ENCODE data around the gene GLIPR1L2. TPM values are rescaled to one million over a fixed set of nuclear protein-coding genes. Genes with fewer than 3 reads are reported as not detected.
A peak's percentile ranks its signal among the peaks of the same experiment; 100 is the strongest.
"Not testable (repeated sequence)": the region's sequence is repeated elsewhere in the genome, so short reads cannot be mapped to it uniquely, and the experiment has no call there.

The GLIPR1L2 gene
- total RNA-seq (2014; rRNA removed; shearing (Covaris generic)), result not detected in 2 replicates
- not detected in 2 replicates for polyA plus RNA-seq (2015; cell fraction: cytosol; rRNA removed)
- polyA plus RNA-seq (2015; cell fraction: nucleus; rRNA removed), result not detected in 2 replicates

DNA sequence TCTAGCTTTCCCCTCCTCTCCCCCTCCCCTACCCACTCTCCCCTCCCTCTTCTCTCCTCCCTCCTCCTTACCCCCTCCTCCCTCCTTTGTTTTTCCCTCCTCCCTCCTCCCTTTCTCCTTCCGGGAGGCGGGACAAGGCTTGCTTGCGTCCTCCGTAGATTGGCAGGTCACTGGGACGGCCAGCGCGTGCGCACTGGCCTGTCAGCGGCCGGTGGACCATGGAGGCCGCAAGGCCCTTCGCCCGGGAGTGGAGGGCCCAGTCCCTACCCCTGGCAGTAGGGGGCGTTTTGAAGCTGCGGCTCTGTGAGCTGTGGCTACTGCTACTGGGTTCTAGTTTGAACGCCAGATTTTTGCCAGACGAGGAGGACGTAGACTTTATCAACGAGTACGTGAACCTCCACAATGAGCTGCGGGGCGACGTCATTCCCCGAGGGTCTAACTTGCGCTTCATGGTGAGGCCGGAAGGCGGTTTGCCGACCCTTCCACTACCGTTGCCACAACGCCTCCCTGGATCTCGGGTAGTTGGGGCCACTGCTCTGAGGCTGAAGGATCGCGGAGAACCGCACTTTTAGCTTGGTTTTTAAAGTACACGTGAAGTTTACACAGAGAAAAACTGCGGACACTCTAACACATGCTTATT is at the start of gene GLIPR1L2:
TSS of gene GLIPR1L2 (plus strand) at position 191 of the 640 bp plus-strand sequence. CDS start at position 219, 28 bp downstream.
- in situ Hi-C loops (cut with HindIII; ENCODE audit: low pct_unique_long_range_greater_than_20kb, low sequenced_read_pairs), result no loop called here
- DNase-seq (ENCODE audit: low read depth, low spot score), result peak; percentile 91

- DNase-seq (ENCODE audit: low read depth, low spot score), result no peak
- in situ Hi-C loops (cut with HindIII; ENCODE audit: low pct_unique_long_range_greater_than_20kb, low sequenced_read_pairs), result no loop called here
Measured at GRCh38 chr12:75341873-75342272, 49.0 kb upstream of the GLIPR1L2 start.

DNA sequence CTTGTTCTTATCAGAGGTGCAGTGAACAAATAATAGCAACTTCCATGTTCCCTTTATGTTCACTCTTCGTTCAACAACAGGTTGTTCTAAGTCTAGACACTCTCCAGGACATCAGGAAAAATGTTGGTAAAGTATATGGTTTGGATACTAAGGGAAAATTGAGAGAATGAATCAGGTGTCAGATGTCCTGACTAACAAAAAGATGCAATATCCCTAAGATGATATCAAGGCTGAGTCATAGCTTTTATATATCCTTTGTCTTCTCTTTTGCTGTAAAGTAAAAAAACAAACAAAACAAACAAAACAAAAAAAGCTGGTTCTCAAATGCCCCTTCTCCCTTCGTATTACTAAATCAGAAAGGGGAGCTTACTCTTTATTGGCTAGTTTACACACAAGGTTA is 45.4 kb upstream of the GLIPR1L2 start:
- no peak for DNase-seq (ENCODE audit: low read depth, low spot score)
- in situ Hi-C loops (cut with HindIII; ENCODE audit: low pct_unique_long_range_greater_than_20kb, low sequenced_read_pairs), result no loop called here

- DNase-seq (ENCODE audit: low read depth, low spot score); in situ Hi-C loops (cut with HindIII; ENCODE audit: low pct_unique_long_range_greater_than_20kb, low sequenced_read_pairs): not testable (repeated sequence)
Measured at GRCh38 chr12:75346215-75346614, 44.7 kb upstream of the GLIPR1L2 start.

DNA sequence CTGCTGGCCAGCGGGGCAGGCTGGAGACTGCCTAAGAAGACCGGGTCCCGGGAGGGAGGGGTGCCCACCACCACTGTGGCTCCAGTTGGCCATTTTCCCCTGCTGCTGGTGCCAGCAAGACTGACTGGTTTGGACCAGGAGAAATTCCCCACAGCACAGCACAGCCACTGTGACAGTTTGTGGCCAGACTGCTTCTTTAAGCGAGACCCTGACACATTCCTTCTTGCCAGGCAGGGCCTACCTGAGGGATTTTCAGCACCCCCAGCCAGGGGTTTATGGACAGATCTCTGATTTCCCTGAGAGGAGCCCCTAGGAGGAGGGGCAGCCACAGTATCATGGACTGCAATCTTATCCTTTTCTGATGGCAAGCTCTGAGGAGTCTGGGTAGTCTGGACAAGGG is 40.9 kb upstream of the GLIPR1L2 start:
- in situ Hi-C loops (cut with HindIII; ENCODE audit: low pct_unique_long_range_greater_than_20kb, low sequenced_read_pairs), result no loop called here
- no peak for DNase-seq (ENCODE audit: low read depth, low spot score)

DNA sequence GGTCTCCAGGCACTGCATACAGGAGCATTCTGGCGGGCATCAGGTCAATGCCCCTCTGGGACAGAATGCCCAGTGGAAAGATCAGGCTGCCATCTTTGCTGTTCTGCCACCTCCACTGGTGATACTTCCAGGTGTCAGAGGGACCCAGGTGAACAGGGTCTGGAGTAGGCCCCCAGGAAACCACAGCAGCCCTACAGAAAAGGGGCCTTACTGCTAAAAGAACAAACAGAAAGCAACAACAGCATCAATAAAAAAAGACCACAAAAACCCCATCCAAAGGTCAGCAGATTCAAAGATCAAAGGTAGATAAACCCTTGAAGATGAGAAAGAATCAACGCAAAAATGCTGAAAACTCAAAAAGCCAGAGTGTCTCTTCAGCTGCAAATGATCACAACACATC is 40.5 kb upstream of the GLIPR1L2 start:
- in situ Hi-C loops (cut with HindIII; ENCODE audit: low pct_unique_long_range_greater_than_20kb, low sequenced_read_pairs), result no loop called here
- no peak for DNase-seq (ENCODE audit: low read depth, low spot score)

- DNase-seq (ENCODE audit: low read depth, low spot score), result no peak
- in situ Hi-C loops (cut with HindIII; ENCODE audit: low pct_unique_long_range_greater_than_20kb, low sequenced_read_pairs), result no loop called here
Measured at GRCh38 chr12:75354011-75354410, 36.9 kb upstream of the GLIPR1L2 start.

- in situ Hi-C loops (cut with HindIII; ENCODE audit: low pct_unique_long_range_greater_than_20kb, low sequenced_read_pairs), result no loop called here
- DNase-seq (ENCODE audit: low read depth, low spot score), result no peak
Measured at GRCh38 chr12:75360920-75361319, 30.0 kb upstream of the GLIPR1L2 start.

- no peak for DNase-seq (ENCODE audit: low read depth, low spot score)
- in situ Hi-C loops (cut with HindIII; ENCODE audit: low pct_unique_long_range_greater_than_20kb, low sequenced_read_pairs), result no loop called here
Measured at GRCh38 chr12:75361408-75361807, 29.5 kb upstream of the GLIPR1L2 start.

GRCh38 chr12:75364919-75365318 is 26.0 kb upstream of the GLIPR1L2 start:
- DNase-seq (ENCODE audit: low read depth, low spot score), result no peak
- in situ Hi-C loops (cut with HindIII; ENCODE audit: low pct_unique_long_range_greater_than_20kb, low sequenced_read_pairs), result no loop called here

- DNase-seq (ENCODE audit: low read depth, low spot score), result no peak
Measured at GRCh38 chr12:75366629-75367028, 24.3 kb upstream of the GLIPR1L2 start.

DNA sequence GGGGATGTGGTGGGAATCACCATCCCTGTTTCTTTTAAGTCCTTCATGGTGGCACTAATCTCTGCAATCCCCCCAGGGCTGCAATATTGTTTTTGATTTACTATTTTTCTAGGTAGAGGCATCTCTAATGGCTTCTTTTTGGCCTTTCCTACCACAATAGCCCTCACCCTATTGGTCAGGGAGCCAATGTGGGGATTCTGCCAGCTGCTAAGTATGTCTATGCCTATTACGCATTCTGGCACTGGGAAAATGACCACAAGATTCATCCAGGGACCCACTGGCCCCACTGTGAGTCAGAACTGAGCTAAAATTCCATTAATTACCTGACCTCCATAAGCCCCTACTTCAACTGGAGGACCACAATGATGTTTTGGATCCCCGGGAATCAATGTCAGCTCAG is 15.9 kb upstream of the GLIPR1L2 start:
- DNase-seq (ENCODE audit: low read depth, low spot score), result no peak
- in situ Hi-C loops (cut with HindIII; ENCODE audit: low pct_unique_long_range_greater_than_20kb, low sequenced_read_pairs), result no loop called here

More at GRCh38 chr12:75366629-75367028, 24.3 kb upstream of the GLIPR1L2 start:
- in situ Hi-C loops (cut with HindIII; ENCODE audit: low pct_unique_long_range_greater_than_20kb, low sequenced_read_pairs), result no loop called here

GRCh38 chr12:75378354-75378753 is 12.5 kb upstream of the GLIPR1L2 start:
- in situ Hi-C loops (cut with HindIII; ENCODE audit: low pct_unique_long_range_greater_than_20kb, low sequenced_read_pairs), result no loop called here
- no peak for DNase-seq (ENCODE audit: low read depth, low spot score)

GRCh38 chr12:75389061-75389460 is 1.8 kb upstream of the GLIPR1L2 start:
- DNase-seq (ENCODE audit: low read depth, low spot score), result no peak
- in situ Hi-C loops (cut with HindIII; ENCODE audit: low pct_unique_long_range_greater_than_20kb, low sequenced_read_pairs), result no loop called here

DNA sequence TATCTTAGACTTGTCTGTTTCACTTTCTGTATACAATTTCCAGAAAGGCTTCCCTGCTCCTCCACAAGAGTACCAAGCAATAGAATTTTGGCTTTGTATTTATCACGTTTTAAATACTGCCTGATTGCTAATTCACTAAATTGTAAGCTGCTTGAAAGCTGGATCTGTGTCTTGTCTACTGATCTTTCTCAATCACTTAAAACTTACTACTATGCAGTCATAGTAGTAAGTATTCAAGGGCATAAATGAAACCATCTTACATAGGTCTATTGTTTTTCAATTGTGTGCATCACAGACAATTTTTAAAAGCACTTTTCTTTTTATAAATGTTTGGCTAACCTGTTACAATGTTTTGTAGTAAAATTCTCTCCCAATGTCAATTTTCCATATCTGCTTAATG is 1.2 kb upstream of the GLIPR1L2 start:
- in situ Hi-C loops (cut with HindIII; ENCODE audit: low pct_unique_long_range_greater_than_20kb, low sequenced_read_pairs), result no loop called here
- no peak for DNase-seq (ENCODE audit: low read depth, low spot score)

GRCh38 chr12:75390156-75390898 is 562 bp upstream of the GLIPR1L2 start:
- in situ Hi-C loops (cut with HindIII; ENCODE audit: low pct_unique_long_range_greater_than_20kb, low sequenced_read_pairs), result no loop called here
- DNase-seq (ENCODE audit: low read depth, low spot score), result no peak

GRCh38 chr12:75404231-75404630 is 13.3 kb downstream of the GLIPR1L2 start:
- in situ Hi-C loops (cut with HindIII; ENCODE audit: low pct_unique_long_range_greater_than_20kb, low sequenced_read_pairs), result no loop called here
- no peak for DNase-seq (ENCODE audit: low read depth, low spot score)

- no peak for DNase-seq (ENCODE audit: low read depth, low spot score)
- in situ Hi-C loops (cut with HindIII; ENCODE audit: low pct_unique_long_range_greater_than_20kb, low sequenced_read_pairs), result no loop called here
Measured at GRCh38 chr12:75407683-75408082, 16.8 kb downstream of the GLIPR1L2 start.

GRCh38 chr12:75409830-75410229 is 18.9 kb downstream of the GLIPR1L2 start:
- in situ Hi-C loops (cut with HindIII; ENCODE audit: low pct_unique_long_range_greater_than_20kb, low sequenced_read_pairs), result no loop called here
- no peak for DNase-seq (ENCODE audit: low read depth, low spot score)

Data from SK-MEL-5 (cell line).